Transverse colon (tissue), 4 donors: ENCODE results near the gene C15orf40.
A peak's percentile ranks its signal among the peaks of the same experiment; 100 is the strongest.

Experiments used
- CTCF ChIP-seq, 5 experiments: fragments of 200-600 bp in 3 of 5; fragments of 450-650 bp in 2 of 5; sonication (generic) in 3 of 5; IDR thresholded peaks; 1 replicate in 2 of 5; 2 replicates in 3 of 5; pipeline ENCODE4 v1.5.1; 2016 to 2017; ENCODE audit warnings: antibody characterized with exemption in 5 of 5, inconsistent platforms in 3 of 5, mild to moderate bottlenecking in 2 of 5, moderate library complexity in 1 of 5
- EP300 ChIP-seq: sonication (generic); formaldehyde crosslinking; IDR thresholded peaks from one replicate; pipeline ENCODE4 v1.6.1; 2017; ENCODE audit warnings: antibody characterized with exemption, low read depth
- POLR2A ChIP-seq: fragments of 450-650 bp; IDR thresholded peaks from one replicate; pipeline ENCODE4 v1.6.1; 2016; ENCODE audit warnings: antibody characterized with exemption, mild to moderate bottlenecking, moderate library complexity
- POLR2AphosphoS5 ChIP-seq, 3 donors: sonication (generic); formaldehyde crosslinking; IDR thresholded peaks; one replicate each; pipeline ENCODE4 v1.6.1; 2016; ENCODE audit warnings: antibody characterized with exemption in 3 of 3

- TF ChIP-seq EP300 (no peak), CTCF (IDR thresholded peaks at IDR 0.05) (peak; percentile 66 to 80 (median 71)), POLR2A (no peak), POLR2AphosphoS5 (IDR thresholded peaks at IDR 0.05) (no peak)
These were observed 649 bp downstream of the C15orf40 start for GRCh38 chr15:83010709-83011270.
